Measurements from ENCODE around the gene IGF1R. TPM values are rescaled to one million over a fixed set of nuclear protein-coding genes. Genes with fewer than 3 reads are reported as not detected.

IGF1R gene
- total and polyA plus RNA-seq, 2 experiments from 2014 or later: 10.8 to 42.9 TPM

GRCh38 chr15:98794748-98795147 lies 146.4 kb downstream of the IGF1R start:
- H2AFZ ChIP-seq: no peak overlapping the region
- TF ChIP-seq CTCF (IDR thresholded peaks at IDR 0.05; ENCODE audit: poor library complexity): no peak
- TF ChIP-seq EZH2 (IDR thresholded peaks at IDR 0.05; ENCODE audit: borderline replicate concordance): no peak
- TF ChIP-seq EZH2phosphoT487 (IDR thresholded peaks at IDR 0.05; ENCODE audit: low read depth, severe bottlenecking, unreplicated experiment): no peak
- DNase-seq (ENCODE audit: low spot score): peak; percentile 62
- peaks cover 48% of the 10 kb centered on the region for H3K4me1 ChIP-seq (ENCODE audit: insufficient read depth)
- no peaks in the 10 kb centered on the region for H3K9me2 ChIP-seq (replicated peaks; ENCODE audit: insufficient read depth)
- no peaks in the 10 kb centered on the region for H3K36me3 ChIP-seq (replicated peaks; ENCODE audit: insufficient read depth, low read depth)
- H3K27me3 ChIP-seq: no peaks in the 10 kb centered on the region
- peak overlapping the region; percentile 6 for H3K27ac ChIP-seq
- H3K4me2 ChIP-seq: no peak overlapping the region
- no peaks in the 10 kb centered on the region for H3K9me3 ChIP-seq (ENCODE audit: low read depth)
- no peak overlapping the region for H3K4me3 ChIP-seq
- 46% methylated on average over 3 of the region's 3 CpGs for WGBS (ENCODE audit: low lambda C conversion rate, missing lambda C conversion rate)
- H4K20me1 ChIP-seq (ENCODE audit: insufficient read depth, poor library complexity, severe bottlenecking): peaks cover 10% of the 10 kb centered on the region
- peaks cover 86% of the 10 kb centered on the region for H3K79me2 ChIP-seq

- Histone ChIP-seq H3K27me3 (no peaks in the 10 kb centered on the region), H3K4me2 (no peak overlapping the region), H3K9me2 (replicated peaks; ENCODE audit: insufficient read depth) (no peaks in the 10 kb centered on the region), H4K20me1 (ENCODE audit: insufficient read depth, poor library complexity, severe bottlenecking) (peaks cover 15% of the 10 kb centered on the region), H3K79me2 (peaks cover 74% of the 10 kb centered on the region), H3K9me3 (ENCODE audit: low read depth) (no peaks in the 10 kb centered on the region), H3K27ac (no peak overlapping the region), H2AFZ (no peak overlapping the region), H3K4me3 (no peak overlapping the region), H3K4me1 (ENCODE audit: insufficient read depth) (peaks cover 57% of the 10 kb centered on the region), H3K36me3 (replicated peaks; ENCODE audit: insufficient read depth, low read depth) (no peaks in the 10 kb centered on the region)
- 80% methylated on average over 10 of the region's 10 CpGs for WGBS (ENCODE audit: low lambda C conversion rate, missing lambda C conversion rate)
- no peak for DNase-seq (ENCODE audit: low spot score)
- no peak for TF ChIP-seq EZH2 (IDR thresholded peaks at IDR 0.05; ENCODE audit: borderline replicate concordance)
- TF ChIP-seq EZH2phosphoT487 (IDR thresholded peaks at IDR 0.05; ENCODE audit: low read depth, severe bottlenecking, unreplicated experiment): no peak
- TF ChIP-seq CTCF (IDR thresholded peaks at IDR 0.05; ENCODE audit: poor library complexity): no peak
These were observed 147.6 kb downstream of the IGF1R start for GRCh38 chr15:98795980-98796379.

GRCh38 chr15:98796685-98797357 lies 148.5 kb downstream of the IGF1R start:
- Histone ChIP-seq H3K4me1 (ENCODE audit: insufficient read depth) (peaks cover 59% of the 10 kb centered on the region), H3K4me3 (no peak overlapping the region), H3K27me3 (no peaks in the 10 kb centered on the region), H3K27ac (no peak overlapping the region), H3K36me3 (replicated peaks; ENCODE audit: insufficient read depth, low read depth) (no peaks in the 10 kb centered on the region), H2AFZ (no peak overlapping the region), H4K20me1 (ENCODE audit: insufficient read depth, poor library complexity, severe bottlenecking) (peaks cover 22% of the 10 kb centered on the region), H3K9me2 (replicated peaks; ENCODE audit: insufficient read depth) (no peaks in the 10 kb centered on the region), H3K79me2 (peaks cover 74% of the 10 kb centered on the region), H3K9me3 (ENCODE audit: low read depth) (no peaks in the 10 kb centered on the region), H3K4me2 (no peak overlapping the region)
- 75% methylated on average over 12 of the region's 12 CpGs for WGBS (ENCODE audit: low lambda C conversion rate, missing lambda C conversion rate)
- DNase-seq (ENCODE audit: low spot score): no peak
- TF ChIP-seq EZH2 (IDR thresholded peaks at IDR 0.05; ENCODE audit: borderline replicate concordance) (no peak), EZH2phosphoT487 (IDR thresholded peaks at IDR 0.05; ENCODE audit: low read depth, severe bottlenecking, unreplicated experiment) (no peak), CTCF (IDR thresholded peaks at IDR 0.05; ENCODE audit: poor library complexity) (no peak)
